OCI-LY3 (cell line): ENCODE results near the gene MAPKBP1.

ENCODE experiments used
- EZH2phosphoT487 ChIP-seq: fragments of 200-600 bp; shearing (Covaris generic); IDR thresholded peaks from 2 replicates; pipeline ENCODE4 v1.6.1; 2018; ENCODE audit warnings: antibody characterized with exemption, mixed run types, low read depth
- TF ChIP-seq, protein P1 (sequence below): fragments of 200-600, 300-600 bp; sonication (generic); IDR thresholded peaks from 2 replicates; pipeline ENCODE4 v1.5.1; 2014; ENCODE audit warnings: antibody characterized with exemption, low read length, low read depth

DNA sequence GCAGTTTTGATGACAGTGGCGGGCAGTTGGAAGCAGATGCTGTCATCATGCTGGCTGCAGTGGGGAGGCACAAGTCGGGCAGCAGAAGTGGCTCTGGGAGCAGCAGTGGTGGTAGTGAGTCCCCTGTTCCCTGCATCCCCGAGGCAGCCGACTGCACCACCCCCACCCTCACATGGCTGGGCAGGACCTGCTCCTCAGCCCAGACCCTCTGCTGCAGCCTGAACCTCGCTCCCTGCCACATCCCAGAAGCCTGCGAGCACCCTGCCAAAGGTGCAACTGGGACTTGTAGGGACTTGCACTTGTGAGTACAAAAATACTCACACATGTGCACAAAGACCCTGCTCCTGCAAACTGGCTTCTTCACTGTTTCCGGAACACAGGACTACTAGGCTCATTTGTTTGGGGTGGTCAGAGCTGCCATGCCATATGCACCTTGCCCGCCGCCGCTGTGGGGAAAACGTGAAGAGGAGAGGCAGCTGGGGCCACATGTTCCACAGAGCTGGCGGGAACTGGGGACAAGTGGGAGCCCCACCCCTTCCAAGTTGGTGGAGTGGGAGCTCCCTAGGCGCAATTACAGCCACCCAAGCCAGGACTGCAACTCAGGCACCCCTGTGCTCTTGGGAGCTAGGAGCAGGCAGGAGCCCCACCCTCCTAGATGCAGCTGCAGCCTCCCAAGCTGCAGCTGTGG is 55.8 kb downstream of the MAPKBP1 start:
- TF ChIP-seq, protein P1, sequence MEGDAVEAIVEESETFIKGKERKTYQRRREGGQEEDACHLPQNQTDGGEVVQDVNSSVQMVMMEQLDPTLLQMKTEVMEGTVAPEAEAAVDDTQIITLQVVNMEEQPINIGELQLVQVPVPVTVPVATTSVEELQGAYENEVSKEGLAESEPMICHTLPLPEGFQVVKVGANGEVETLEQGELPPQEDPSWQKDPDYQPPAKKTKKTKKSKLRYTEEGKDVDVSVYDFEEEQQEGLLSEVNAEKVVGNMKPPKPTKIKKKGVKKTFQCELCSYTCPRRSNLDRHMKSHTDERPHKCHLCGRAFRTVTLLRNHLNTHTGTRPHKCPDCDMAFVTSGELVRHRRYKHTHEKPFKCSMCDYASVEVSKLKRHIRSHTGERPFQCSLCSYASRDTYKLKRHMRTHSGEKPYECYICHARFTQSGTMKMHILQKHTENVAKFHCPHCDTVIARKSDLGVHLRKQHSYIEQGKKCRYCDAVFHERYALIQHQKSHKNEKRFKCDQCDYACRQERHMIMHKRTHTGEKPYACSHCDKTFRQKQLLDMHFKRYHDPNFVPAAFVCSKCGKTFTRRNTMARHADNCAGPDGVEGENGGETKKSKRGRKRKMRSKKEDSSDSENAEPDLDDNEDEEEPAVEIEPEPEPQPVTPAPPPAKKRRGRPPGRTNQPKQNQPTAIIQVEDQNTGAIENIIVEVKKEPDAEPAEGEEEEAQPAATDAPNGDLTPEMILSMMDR: no peak
- TF ChIP-seq EZH2phosphoT487: no peak
